K562 (cell line): ENCODE measurements around the gene BIRC6.

Source experiments
- CHD2 ChIP-seq: IDR thresholded peaks from 2 replicates; pipeline ENCODE4 v1.6.1; 2011; ENCODE audit warnings: low read depth, low read length
- FIP1L1 ChIP-seq: fragments of 200-400 bp; formaldehyde crosslinking; IDR thresholded peaks from 2 replicates; pipeline ENCODE4 v1.6.1; 2018; ENCODE audit warnings: mild to moderate bottlenecking, low read depth, low read length; ENCODE audit not compliant: poor library complexity, severe bottlenecking
- RBFOX2 ChIP-seq: fragments of 200-400 bp; formaldehyde crosslinking; IDR thresholded peaks from 2 replicates; pipeline ENCODE4 v1.6.1; 2017; ENCODE audit warnings: low read depth, mild to moderate bottlenecking, low read length, moderate library complexity
- TRIM24 ChIP-seq, 2 experiments: fragments of 450-650 bp; IDR thresholded peaks; 2 replicates each; pipeline ENCODE4 v1.6.1; 2016
- ZNF668 ChIP-seq: fragments of 250-450 bp; sonication (Bioruptor Pico); IDR thresholded peaks from 2 replicates; pipeline ENCODE4 v1.8.0; 2022; ENCODE audit warnings: mild to moderate bottlenecking, inconsistent platforms
- ZNF695 ChIP-seq: fragments of 450-650 bp; formaldehyde crosslinking; IDR thresholded peaks from 2 replicates; pipeline ENCODE4 v1.4.0; 2020; ENCODE audit warnings: mild to moderate bottlenecking, moderate library complexity

DNA sequence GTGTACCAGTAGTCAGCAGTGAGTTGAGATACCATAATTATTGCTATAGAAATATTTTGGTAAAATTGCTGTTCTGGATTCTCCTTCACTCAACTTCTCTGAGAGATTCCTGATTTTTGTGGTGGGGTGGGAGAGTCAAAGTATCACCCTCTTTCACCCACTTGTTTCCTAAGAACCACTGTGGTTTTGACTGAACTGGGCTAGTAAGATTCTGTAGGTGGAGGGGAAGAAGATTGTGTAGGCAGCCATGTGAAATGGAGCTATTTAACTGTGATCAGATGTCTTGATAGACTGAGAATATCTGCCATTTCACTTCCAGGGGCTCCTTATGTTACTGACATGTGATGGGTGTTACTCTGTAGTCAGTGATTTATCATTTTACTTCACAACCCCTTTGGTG is 45.3 kb downstream of the BIRC6 start:
- TF ChIP-seq ZNF695 (CRISPR knock-in tag) (no peak), CHD2 (no peak), FIP1L1 (no peak), RBFOX2 (no peak), TRIM24 (IDR thresholded peaks at IDR 0.05) (no peak), ZNF668 (CRISPR knock-in tag) (no peak)
